HG02798 (cell line): ENCODE measurements around the gene TBC1D19.
"Not testable (repeated sequence)": the region's sequence is repeated elsewhere in the genome, so short reads cannot be mapped to it uniquely, and the experiment has no call there.

Source experiments
- ATAC-seq: cut with Tn5 transposase; IDR thresholded peaks from one replicate; pipeline ENCODE4 v1.9.1; 2021; ENCODE audit warnings: mild to moderate bottlenecking; ENCODE audit not compliant: unreplicated experiment, poor library complexity

Gene TBC1D19

DNA sequence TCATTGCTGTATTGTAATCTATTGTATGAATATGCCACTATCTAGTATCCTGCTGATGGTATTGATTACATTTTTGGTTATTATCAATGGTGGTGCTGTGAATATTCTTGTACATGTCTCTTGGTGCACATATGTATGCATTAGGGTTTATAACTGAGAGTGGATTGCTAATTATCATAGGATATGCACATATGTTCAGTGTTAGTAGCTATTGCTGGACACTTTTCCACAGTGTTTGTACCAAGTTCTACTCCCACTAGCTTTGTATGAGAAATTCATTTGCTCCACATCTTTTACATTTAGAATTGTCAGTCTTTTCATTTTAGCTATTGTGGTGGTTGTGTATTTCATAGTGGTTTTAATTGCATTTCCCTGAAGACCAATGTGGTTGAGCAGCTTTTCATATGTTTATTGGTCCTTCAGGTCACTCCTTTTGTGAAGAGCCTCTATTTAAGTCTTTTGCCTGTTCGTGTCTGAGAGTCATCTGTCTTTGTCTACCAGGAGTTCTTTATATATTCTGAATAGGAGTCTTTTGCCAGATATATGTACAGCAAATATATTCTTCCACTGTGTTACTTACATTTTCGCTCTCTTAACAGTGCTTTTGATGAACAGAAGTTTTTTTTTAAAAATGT, 87.1 kb downstream of the TBC1D19 start:
- ATAC-seq: no peak

DNA sequence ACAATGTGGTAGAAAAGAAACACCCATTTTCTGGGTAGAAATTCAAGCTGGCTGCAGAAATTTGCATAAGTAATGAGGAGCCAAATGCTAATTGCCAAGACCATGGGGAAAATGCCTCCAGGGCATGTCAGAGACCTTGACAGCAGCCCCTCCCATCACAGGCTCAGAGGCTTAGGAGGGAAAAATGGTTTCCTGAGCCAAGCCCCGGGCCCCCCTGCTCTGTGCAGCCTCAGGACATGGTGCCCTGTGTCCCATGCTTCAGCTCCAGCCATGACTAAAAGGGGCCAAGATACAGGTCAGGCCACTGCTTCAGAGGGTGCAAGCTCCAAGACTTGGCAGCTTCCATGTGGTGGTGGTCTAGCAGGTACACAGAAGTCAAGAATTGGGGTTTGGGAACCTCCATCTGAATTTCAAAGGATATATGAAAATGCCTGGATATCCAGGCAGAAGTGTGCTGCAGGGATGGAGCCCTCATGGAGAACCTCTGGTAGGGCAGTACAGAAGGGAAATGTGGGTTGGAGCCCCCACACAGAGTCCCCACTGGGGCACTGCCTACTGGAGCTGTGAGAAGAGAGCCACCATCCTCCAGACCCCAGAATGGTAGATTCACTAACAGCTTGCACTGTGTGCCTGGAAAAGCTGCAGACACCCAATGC, 95.3 kb downstream of the TBC1D19 start:
- ATAC-seq: not testable (repeated sequence)

DNA sequence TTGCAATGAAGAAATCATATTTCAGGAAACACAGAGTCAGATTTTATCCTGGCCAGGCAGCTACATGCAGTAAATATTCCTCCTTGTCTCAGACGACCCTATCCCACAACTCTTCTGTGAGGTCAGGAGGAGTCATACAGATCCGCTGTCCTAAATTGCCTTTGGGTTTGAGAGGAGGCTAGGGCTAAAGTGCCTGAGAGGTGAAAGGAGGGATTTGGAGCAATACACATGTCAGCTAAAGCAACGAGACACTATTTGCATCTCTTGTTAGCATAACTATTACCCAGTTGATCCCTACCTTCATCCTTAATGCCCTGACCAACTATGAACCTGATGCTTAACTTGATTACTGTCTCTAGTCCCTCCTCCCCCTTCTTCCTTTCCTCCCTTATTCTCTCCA, 98.6 kb downstream of the TBC1D19 start:
- no peak for ATAC-seq

- ATAC-seq: no peak
Measured at GRCh38 chr4:26685250-26685649, 101.4 kb downstream of the TBC1D19 start.

DNA sequence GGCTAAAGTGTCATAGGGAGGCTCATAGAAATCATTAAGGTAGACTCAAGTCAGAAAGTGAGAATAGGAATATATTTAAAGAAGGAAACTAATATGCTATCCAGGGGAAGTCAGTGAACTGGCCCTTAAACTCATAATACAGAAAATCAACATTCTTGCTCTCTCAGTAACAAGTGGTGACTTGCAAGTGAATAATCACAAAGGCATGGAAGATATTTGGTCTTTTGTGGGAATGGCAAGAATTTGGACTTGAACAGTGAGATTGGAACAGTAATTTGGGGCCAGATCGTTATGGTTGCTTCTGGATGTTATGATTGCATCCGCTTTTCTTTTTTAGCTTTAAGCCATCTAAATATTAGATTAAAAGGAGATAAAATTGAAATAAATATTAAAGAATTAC, 103.8 kb downstream of the TBC1D19 start:
- ATAC-seq: no peak

GRCh38 chr4:26690506-26690905, 106.6 kb downstream of the TBC1D19 start:
- ATAC-seq: no peak

DNA sequence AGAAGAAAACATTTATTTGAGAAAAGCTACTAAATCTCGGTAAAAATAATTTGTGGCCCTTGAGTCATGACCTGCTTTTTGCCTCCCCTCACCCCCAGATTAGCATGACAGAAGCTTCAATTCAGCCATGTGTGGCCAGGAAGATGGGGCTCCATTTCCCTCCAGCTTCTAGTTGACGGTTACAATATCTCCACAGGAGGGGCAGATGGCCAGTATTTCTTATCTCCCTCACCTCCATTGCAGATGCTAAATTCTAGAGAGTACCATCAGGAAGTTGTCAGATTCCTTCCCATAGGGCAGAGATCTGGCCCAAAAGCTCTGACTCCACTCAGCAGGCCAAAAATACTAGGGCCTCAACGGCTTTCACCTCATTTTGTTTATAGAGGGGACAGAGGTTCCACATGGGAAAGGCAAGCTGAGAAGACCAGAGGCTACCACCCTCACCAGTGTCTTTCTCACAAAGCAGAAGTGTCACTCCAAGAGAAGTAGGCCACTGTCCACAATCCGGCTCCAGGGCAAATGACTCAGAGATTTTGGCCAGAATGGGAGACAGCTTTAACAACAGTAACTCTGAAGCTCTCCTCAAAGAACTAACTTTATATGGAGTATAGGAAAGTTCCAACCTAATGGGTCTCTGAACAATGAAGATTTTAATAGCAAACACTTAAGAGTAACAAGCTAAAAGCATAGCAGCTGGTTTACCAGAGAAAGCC, 108.3 kb downstream of the TBC1D19 start:
- no peak for ATAC-seq

DNA sequence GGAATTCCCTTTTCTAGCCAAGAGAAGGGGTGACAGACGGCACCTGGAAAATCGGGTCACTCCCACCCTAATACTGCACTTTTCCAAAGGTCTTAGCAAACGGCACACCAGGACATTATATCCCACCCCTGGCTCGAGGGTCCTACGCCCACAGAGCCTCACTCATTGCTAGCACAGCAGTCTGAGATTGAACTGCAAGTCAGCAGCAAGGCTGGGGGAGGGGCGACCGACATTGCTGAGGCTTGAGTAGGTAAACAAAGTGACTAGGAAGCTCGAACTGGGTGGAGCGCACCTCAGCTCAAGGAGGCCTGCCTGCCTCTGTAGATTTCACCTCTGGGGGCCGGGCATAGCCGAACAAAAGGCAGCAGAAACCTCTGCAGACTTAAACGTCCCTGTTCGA, 110.2 kb downstream of the TBC1D19 start:
- not testable (repeated sequence) for ATAC-seq

- ATAC-seq: no peak
Measured at GRCh38 chr4:26700110-26700509, 116.2 kb downstream of the TBC1D19 start.

DNA sequence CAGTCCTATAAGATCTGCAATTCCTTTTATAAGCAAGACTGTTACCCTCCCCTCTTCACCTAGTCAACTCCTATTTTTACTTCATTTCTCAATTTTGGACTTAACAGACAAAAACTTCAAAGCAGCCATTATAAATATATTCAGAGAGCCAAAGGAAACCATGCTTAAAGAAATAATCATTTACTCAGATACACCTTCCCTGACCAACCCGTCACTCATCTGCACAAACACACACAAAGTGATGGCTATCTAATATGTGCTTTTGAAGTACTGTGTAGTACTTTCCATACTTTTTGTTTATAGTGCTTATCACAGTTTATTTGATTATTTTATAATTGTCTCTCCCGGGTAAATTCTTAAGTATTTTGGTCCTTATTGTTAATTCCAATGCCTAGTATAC, 117.2 kb downstream of the TBC1D19 start:
- ATAC-seq: no peak

GRCh38 chr4:26701786-26702227, 117.9 kb downstream of the TBC1D19 start:
- ATAC-seq: no peak

GRCh38 chr4:26707342-26707741, 123.5 kb downstream of the TBC1D19 start:
- no peak for ATAC-seq

- no peak for ATAC-seq
Measured at GRCh38 chr4:26709246-26709645, 125.4 kb downstream of the TBC1D19 start.

- no peak for ATAC-seq
Measured at GRCh38 chr4:26713563-26714151, 129.8 kb downstream of the TBC1D19 start.

GRCh38 chr4:26715636-26716242, 131.9 kb downstream of the TBC1D19 start:
- ATAC-seq: no peak

- ATAC-seq: no peak
Measured at GRCh38 chr4:26717332-26717731, 133.4 kb downstream of the TBC1D19 start.

DNA sequence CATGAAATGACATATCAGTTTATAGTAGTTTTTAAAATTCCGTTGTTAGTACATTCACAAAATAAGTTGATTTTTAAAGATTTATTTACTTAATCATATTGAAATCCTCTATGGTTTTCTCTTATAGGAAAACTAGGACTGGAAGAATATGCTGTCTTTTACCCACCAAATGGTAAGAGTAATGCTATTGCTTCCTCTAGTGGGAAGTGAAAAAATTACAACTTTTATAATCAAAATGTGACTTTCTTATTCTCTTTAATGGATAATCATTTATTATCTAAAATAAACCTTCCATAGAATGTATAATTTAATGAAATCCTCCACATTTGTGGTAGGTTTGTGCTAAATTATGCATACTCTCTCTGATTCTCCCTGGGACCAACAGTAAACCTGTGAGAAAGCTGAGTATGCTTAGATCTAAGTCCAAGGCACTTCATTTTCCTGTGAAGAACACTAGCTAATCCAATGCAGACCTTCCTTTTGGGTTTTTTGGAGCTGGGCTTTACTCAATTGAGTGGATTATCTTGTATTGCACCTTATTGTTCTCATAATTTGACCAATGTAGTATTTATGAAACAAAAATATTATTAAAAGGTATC, 136.2 kb downstream of the TBC1D19 start:
- ATAC-seq: no peak

DNA sequence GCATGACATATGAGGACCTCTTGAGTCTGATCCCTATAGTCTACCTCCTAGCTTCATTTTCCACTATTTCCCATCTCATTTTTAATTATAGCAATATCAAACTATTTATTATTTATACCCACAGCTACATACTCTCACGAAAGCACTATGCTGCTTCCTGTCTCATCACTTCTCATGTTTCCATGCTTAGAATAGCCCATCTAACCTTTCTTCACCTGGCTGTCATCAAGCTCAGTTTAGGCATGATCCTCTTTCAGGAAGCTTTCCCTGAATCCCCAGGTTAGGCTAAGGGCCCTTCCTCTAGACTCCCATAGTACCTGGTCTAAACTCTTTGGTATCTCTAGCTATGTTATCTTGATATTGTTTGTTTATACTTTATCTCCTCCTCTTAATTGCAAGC, 137.8 kb downstream of the TBC1D19 start:
- no peak for ATAC-seq

DNA sequence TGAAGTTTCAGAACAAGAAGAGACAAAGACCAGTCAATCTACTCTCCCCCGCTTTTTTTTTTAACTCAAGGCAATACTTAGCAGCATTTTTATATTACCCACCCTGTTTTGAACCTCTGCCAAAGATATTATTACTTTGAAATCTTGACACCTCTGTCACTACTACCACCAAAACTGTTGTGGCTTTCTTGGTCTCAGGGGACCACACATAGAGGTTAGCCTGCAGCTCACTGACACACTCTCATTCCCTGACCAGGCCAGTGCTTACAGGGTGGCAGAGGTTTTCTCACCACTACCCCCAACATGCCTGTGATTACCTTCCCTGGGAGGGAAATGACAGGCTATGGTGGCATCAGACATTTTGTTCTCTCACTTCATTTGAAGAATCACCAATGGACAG, 139.3 kb downstream of the TBC1D19 start:
- ATAC-seq: peak; percentile 97

- ATAC-seq: no peak
Measured at GRCh38 chr4:26724534-26724933, 140.7 kb downstream of the TBC1D19 start.
